ENCODE results near the gene GPR4. TPM values are rescaled to one million over a fixed set of nuclear protein-coding genes. Genes with fewer than 3 reads are reported as not detected.

GPR4 gene
- polyA plus RNA-seq, 1 of the 3 experiments (the other 2 are of a cell fraction): 0.69 TPM

DNA sequence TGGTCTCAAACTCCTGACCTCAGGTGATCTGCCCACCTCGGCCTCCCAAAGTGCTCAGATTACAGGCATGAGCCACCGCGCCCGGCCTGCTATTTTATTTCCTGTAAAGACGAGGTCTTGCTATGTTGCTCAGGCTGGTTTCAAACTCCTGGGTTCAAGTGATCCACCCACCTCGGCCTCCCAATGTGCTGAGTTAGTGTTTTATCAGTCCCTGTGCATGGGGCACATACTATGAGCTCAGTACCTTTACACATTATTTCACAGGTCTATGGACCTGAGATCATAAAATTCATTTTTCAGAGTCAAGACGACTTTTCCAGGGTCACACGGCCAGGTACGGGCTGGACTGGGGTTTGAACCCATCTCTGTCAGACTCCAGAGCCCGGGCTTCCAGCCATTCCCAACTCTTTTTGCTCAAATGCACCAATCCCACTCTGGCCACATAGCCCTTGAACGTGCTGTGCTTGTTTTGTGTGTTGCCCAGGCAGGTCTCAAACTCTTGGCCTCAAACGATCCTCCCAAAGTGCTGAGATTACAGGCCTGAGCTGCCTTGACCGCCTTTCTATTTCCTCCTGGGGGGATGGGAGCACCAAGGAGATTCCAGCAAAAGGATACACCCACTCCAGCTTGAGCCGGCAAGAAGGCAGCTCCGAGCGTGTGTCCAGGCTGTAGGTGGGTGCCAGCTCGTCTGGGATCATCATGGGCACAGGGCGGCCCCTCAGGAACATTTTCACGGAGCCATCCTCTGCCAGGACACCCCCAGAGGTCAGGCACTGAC, 36.1 kb upstream of the GPR4 start (continued):
- TF ChIP-seq, protein P1, sequence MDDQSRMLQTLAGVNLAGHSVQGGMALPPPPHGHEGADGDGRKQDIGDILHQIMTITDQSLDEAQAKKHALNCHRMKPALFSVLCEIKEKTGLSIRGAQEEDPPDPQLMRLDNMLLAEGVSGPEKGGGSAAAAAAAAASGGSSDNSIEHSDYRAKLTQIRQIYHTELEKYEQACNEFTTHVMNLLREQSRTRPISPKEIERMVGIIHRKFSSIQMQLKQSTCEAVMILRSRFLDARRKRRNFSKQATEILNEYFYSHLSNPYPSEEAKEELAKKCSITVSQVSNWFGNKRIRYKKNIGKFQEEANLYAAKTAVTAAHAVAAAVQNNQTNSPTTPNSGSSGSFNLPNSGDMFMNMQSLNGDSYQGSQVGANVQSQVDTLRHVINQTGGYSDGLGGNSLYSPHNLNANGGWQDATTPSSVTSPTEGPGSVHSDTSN (IDR thresholded peaks at IDR 0.05): no peak
- TF ChIP-seq, protein P2, sequence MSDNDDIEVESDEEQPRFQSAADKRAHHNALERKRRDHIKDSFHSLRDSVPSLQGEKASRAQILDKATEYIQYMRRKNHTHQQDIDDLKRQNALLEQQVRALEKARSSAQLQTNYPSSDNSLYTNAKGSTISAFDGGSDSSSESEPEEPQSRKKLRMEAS (IDR thresholded peaks at IDR 0.05; ENCODE audit: low read depth): no peak
- TF ChIP-seq MXI1 (IDR thresholded peaks at IDR 0.05; ENCODE audit: low read depth, low read length) (no peak), MEF2A (IDR thresholded peaks at IDR 0.05; ENCODE audit: borderline replicate concordance, low read depth) (no peak), TCF12 (IDR thresholded peaks at IDR 0.05) (no peak), EZH2phosphoT487 (IDR thresholded peaks at IDR 0.05; ENCODE audit: borderline replicate concordance, low read depth) (no peak)

DNA sequence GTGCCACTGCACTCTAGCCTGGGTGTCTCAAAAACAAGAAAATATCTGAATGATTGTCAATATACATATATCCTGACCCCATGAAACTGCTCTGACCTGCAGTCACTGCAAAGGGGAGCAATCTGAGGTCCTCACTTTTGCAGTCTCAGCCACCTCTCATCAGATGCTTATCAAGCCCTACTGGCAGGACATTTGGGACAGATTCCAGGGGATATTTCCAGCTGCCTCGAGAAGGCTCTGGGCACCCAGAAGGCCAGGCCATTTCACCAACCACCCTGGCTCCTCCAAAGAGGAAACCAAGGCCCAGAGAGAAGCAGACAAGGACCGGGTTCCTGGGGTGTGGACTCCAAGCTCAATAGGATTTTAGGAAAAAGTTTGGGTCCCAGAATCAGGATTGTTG, 34.9 kb upstream of the GPR4 start:
- Histone ChIP-seq H3K9ac (no peak overlapping the region), H3K4me1 (ENCODE audit: control insufficient read depth in 1 of 2, insufficient read depth in 2 of 2, low read depth in 1 of 2, low read length in 1 of 2) (peaks cover 3 to 5% of the 10 kb centered on the region in 2 experiments; a peak in 2 of 4 replicates), H3K79me2 (ENCODE audit: insufficient read depth) (no peaks in the 10 kb centered on the region), H3K9me2 (no peaks in the 10 kb centered on the region), H2AFZ (ENCODE audit: low read depth) (no peak overlapping the region), H3K27me3 (ENCODE audit: insufficient read depth) (no peaks in the 10 kb centered on the region), H4K20me1 (ENCODE audit: insufficient read depth) (no peaks in the 10 kb centered on the region), H3K27ac (ENCODE audit: low read depth in 2 of 2, low read length in 1 of 2) (no peak overlapping the region), H3K9me3 (no peaks in the 10 kb centered on the region), H3K36me3 (replicated peaks in 1 of 2; ENCODE audit: control insufficient read depth in 1 of 2, insufficient read depth in 2 of 2, low read length in 1 of 2) (no peaks in the 10 kb centered on the region), H3K4me3 (ENCODE audit: low read depth in 2 of 2, low read length in 1 of 2) (no peak overlapping the region), H3K4me2 (no peak overlapping the region), H3F3A (replicated peaks; ENCODE audit: insufficient read depth) (peaks cover 12% of the 10 kb centered on the region)
- POLR2A ChIA-PET: no interaction called here
- CTCF ChIA-PET: interaction anchor here (0.7 kb wide), 1 partner anchor 28 kb away, joined by 3 read pairs; no protein-coding TSS in a partner anchor
- DNase-seq: no peak
- WGBS (ENCODE audit: low lambda C conversion rate): 71% methylated on average over 2 of the region's 2 CpGs
- TF ChIP-seq, protein P2 (IDR thresholded peaks at IDR 0.05; ENCODE audit: low read depth): no peak
- no peak for TF ChIP-seq POLR2AphosphoS5 (IDR thresholded peaks at IDR 0.05; ENCODE audit: low read depth, low read length)

- ChIA-PET POLR2A (no interaction called here), CTCF (interaction anchor here (0.8 kb wide), 1 partner anchor 466 kb away, joined by 3 read pairs; no protein-coding TSS in a partner anchor)
- Histone ChIP-seq H3K27me3 (ENCODE audit: insufficient read depth) (no peaks in the 10 kb centered on the region), H4K20me1 (ENCODE audit: insufficient read depth) (no peaks in the 10 kb centered on the region), H3K9ac (no peak overlapping the region), H3K27ac (ENCODE audit: low read depth in 2 of 2, low read length in 1 of 2) (no peak overlapping the region), H3F3A (replicated peaks; ENCODE audit: insufficient read depth) (peaks cover 18% of the 10 kb centered on the region), H3K9me2 (no peaks in the 10 kb centered on the region), H3K4me1 (ENCODE audit: control insufficient read depth in 1 of 2, insufficient read depth in 2 of 2, low read depth in 1 of 2, low read length in 1 of 2) (peaks cover 3 to 5% of the 10 kb centered on the region in 2 experiments; a peak in 2 of 4 replicates), H3K36me3 (replicated peaks in 1 of 2; ENCODE audit: control insufficient read depth in 1 of 2, insufficient read depth in 2 of 2, low read length in 1 of 2) (no peaks in the 10 kb centered on the region), H3K4me3 (ENCODE audit: low read depth in 2 of 2, low read length in 1 of 2) (no peak overlapping the region), H2AFZ (ENCODE audit: low read depth) (no peak overlapping the region), H3K79me2 (ENCODE audit: insufficient read depth) (no peaks in the 10 kb centered on the region), H3K9me3 (no peaks in the 10 kb centered on the region), H3K4me2 (no peak overlapping the region)
- DNase-seq: no peak
- WGBS (ENCODE audit: low lambda C conversion rate): 94% methylated on average over 1 of the region's 1 CpG
- TF ChIP-seq EZH2phosphoT487 (IDR thresholded peaks at IDR 0.05; ENCODE audit: borderline replicate concordance, low read depth): no peak
- TF ChIP-seq MEF2A (IDR thresholded peaks at IDR 0.05; ENCODE audit: borderline replicate concordance, low read depth): no peak
- TF ChIP-seq, protein P3, sequence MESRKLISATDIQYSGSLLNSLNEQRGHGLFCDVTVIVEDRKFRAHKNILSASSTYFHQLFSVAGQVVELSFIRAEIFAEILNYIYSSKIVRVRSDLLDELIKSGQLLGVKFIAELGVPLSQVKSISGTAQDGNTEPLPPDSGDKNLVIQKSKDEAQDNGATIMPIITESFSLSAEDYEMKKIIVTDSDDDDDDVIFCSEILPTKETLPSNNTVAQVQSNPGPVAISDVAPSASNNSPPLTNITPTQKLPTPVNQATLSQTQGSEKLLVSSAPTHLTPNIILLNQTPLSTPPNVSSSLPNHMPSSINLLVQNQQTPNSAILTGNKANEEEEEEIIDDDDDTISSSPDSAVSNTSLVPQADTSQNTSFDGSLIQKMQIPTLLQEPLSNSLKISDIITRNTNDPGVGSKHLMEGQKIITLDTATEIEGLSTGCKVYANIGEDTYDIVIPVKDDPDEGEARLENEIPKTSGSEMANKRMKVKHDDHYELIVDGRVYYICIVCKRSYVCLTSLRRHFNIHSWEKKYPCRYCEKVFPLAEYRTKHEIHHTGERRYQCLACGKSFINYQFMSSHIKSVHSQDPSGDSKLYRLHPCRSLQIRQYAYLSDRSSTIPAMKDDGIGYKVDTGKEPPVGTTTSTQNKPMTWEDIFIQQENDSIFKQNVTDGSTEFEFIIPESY (IDR thresholded peaks at IDR 0.05; ENCODE audit: borderline replicate concordance, low read depth): no peak
- TF ChIP-seq TCF12 (IDR thresholded peaks at IDR 0.05): no peak
- TF ChIP-seq FOXM1 (IDR thresholded peaks at IDR 0.05; ENCODE audit: low read depth): no peak
- no peak for TF ChIP-seq MXI1 (IDR thresholded peaks at IDR 0.05; ENCODE audit: low read depth, low read length)
- no peak for TF ChIP-seq RAD21 (IDR thresholded peaks at IDR 0.05; ENCODE audit: low read length)
- no peak for TF ChIP-seq RFX5 (IDR thresholded peaks at IDR 0.05; ENCODE audit: low read length)
- no peak for TF ChIP-seq EP300 (IDR thresholded peaks at IDR 0.05; ENCODE audit: borderline replicate concordance in 1 of 2, low read depth in 1 of 2, low read length in 1 of 2)
- no peak for TF ChIP-seq SIN3A (IDR thresholded peaks at IDR 0.05; ENCODE audit: borderline replicate concordance, low read depth, low read length)
- no peak for TF ChIP-seq FOSL2 (IDR thresholded peaks at IDR 0.05; ENCODE audit: borderline replicate concordance, low read depth)
These were observed 34.3 kb upstream of the GPR4 start for GRCh38 chr19:45636275-45636674.
